GM06990 (cell line): ENCODE data around the gene RNF175.

Experiments
- DNase-seq: peaks from one replicate; pipeline ENCODE4 v3.0.0-alpha.2; 2011; ENCODE audit not compliant: insufficient read length; ENCODE audit errors: extremely low read depth
- H3K27me3 ChIP-seq: replicated peaks from 2 replicates; pipeline ENCODE4 v1.6.0; 2011; ENCODE audit warnings: low read length; ENCODE audit not compliant: control insufficient read depth, insufficient read depth
- H3K36me3 ChIP-seq: 2 replicates; pipeline ENCODE4 v1.5.1; 2011; ENCODE audit warnings: low read length; ENCODE audit not compliant: control insufficient read depth, insufficient read depth
- H3K4me3 ChIP-seq: replicated peaks from 2 replicates; pipeline ENCODE4 v1.5.1; 2011; ENCODE audit warnings: low read depth, mild to moderate bottlenecking, control low read depth, low read length
- CTCF ChIP-seq: IDR thresholded peaks from 2 replicates; pipeline ENCODE4 v1.5.1; 2011; ENCODE audit warnings: low read length, control low read depth, mild to moderate bottlenecking, inconsistent platforms; ENCODE audit not compliant: insufficient read depth, poor library complexity, severe bottlenecking

RNF175 gene

GRCh38 chr4:153798901-153799693, 39.3 kb upstream of the RNF175 start:
- no peaks in the 10 kb centered on the region for H3K36me3 ChIP-seq
- no peak overlapping the region for H3K4me3 ChIP-seq
- TF ChIP-seq CTCF = no peak
- no peak for DNase-seq
- no peaks in the 10 kb centered on the region for H3K27me3 ChIP-seq

- no peak for TF ChIP-seq CTCF
- Histone ChIP-seq H3K36me3 (no peaks in the 10 kb centered on the region), H3K4me3 (no peak overlapping the region), H3K27me3 (no peaks in the 10 kb centered on the region)
- no peak for DNase-seq
These were observed 38.6 kb upstream of the RNF175 start for GRCh38 chr4:153798420-153798819.

GRCh38 chr4:153794006-153794405, 34.2 kb upstream of the RNF175 start:
- no peak for TF ChIP-seq CTCF
- DNase-seq = no peak
- H3K27me3 ChIP-seq = peaks cover 3% of the 10 kb centered on the region; the same call in 1 of the 2 replicates
- no peak overlapping the region for H3K4me3 ChIP-seq
- no peaks in the 10 kb centered on the region for H3K36me3 ChIP-seq

- Histone ChIP-seq H3K27me3 (peaks cover 3% of the 10 kb centered on the region; the same call in 1 of the 2 replicates), H3K4me3 (peak overlapping the region; percentile 42)
- TF ChIP-seq CTCF = peak; percentile 38
These were observed 32.9 kb upstream of the RNF175 start for GRCh38 chr4:153792618-153793247.

GRCh38 chr4:153791746-153792617, 32.2 kb upstream of the RNF175 start:
- no peaks in the 10 kb centered on the region for H3K36me3 ChIP-seq
- peak; percentile 23 for DNase-seq
- peak overlapping the region; percentile 42; the same call in 1 of the 2 replicates for H3K4me3 ChIP-seq
- peaks cover 3% of the 10 kb centered on the region; the same call in 1 of the 2 replicates for H3K27me3 ChIP-seq
- TF ChIP-seq CTCF = peak; percentile 39

More at GRCh38 chr4:153792618-153793247, 32.9 kb upstream of the RNF175 start:
- DNase-seq = no peak
- H3K36me3 ChIP-seq = no peaks in the 10 kb centered on the region
